WERI-Rb-1 (cell line): ENCODE measurements around the gene RSBN1.

Experiments
- DNase-seq: peaks from one replicate; pipeline ENCODE4 v3.0.0-alpha.2; 2020
- H3K27ac ChIP-seq: fragments of 250-450 bp; sonication (Bioruptor Pico); 2 replicates; pipeline ENCODE4 v1.5.1; 2020; ENCODE audit warnings: mild to moderate bottlenecking, moderate library complexity
- H3K27me3 ChIP-seq: fragments of 250-450 bp; sonication (Bioruptor Pico); 2 replicates; pipeline ENCODE4 v1.5.1; 2021; ENCODE audit warnings: mild to moderate bottlenecking, low read depth, moderate library complexity; ENCODE audit not compliant: insufficient read depth, severe bottlenecking
- H3K36me3 ChIP-seq: fragments of 250-450 bp; sonication (Bioruptor Pico); 2 replicates; pipeline ENCODE4 v1.5.1; 2020; ENCODE audit warnings: mild to moderate bottlenecking, moderate library complexity
- H3K4me3 ChIP-seq: 2 replicates; pipeline ENCODE4 v1.5.1; 2011; ENCODE audit warnings: low read depth, mild to moderate bottlenecking, control low read depth, low read length
- H3K9me3 ChIP-seq: fragments of 250-450 bp; sonication (Bioruptor Pico); 2 replicates; pipeline ENCODE4 v1.5.1; 2021; ENCODE audit warnings: mild to moderate bottlenecking, moderate library complexity; ENCODE audit not compliant: severe bottlenecking
- TF ChIP-seq, protein P1 (sequence below): IDR thresholded peaks from 2 replicates; pipeline ENCODE4 v1.5.1; 2011; ENCODE audit warnings: low read depth, mild to moderate bottlenecking, control low read depth, inconsistent platforms, low read length

RSBN1 gene

GRCh38 chr1:113792986-113793385, 19.3 kb downstream of the RSBN1 start:
- no peak overlapping the region for H3K4me3 ChIP-seq
- no peaks in the 10 kb centered on the region for H3K9me3 ChIP-seq
- TF ChIP-seq, protein P1, sequence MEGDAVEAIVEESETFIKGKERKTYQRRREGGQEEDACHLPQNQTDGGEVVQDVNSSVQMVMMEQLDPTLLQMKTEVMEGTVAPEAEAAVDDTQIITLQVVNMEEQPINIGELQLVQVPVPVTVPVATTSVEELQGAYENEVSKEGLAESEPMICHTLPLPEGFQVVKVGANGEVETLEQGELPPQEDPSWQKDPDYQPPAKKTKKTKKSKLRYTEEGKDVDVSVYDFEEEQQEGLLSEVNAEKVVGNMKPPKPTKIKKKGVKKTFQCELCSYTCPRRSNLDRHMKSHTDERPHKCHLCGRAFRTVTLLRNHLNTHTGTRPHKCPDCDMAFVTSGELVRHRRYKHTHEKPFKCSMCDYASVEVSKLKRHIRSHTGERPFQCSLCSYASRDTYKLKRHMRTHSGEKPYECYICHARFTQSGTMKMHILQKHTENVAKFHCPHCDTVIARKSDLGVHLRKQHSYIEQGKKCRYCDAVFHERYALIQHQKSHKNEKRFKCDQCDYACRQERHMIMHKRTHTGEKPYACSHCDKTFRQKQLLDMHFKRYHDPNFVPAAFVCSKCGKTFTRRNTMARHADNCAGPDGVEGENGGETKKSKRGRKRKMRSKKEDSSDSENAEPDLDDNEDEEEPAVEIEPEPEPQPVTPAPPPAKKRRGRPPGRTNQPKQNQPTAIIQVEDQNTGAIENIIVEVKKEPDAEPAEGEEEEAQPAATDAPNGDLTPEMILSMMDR = no peak
- no peak overlapping the region for H3K27ac ChIP-seq
- H3K27me3 ChIP-seq = no peaks in the 10 kb centered on the region
- H3K36me3 ChIP-seq = peaks cover 27% of the 10 kb centered on the region
- no peak for DNase-seq

- TF ChIP-seq, protein P1 = no peak
- Histone ChIP-seq H3K36me3 (peaks cover 22% of the 10 kb centered on the region), H3K27ac (no peak overlapping the region), H3K9me3 (no peaks in the 10 kb centered on the region), H3K27me3 (no peaks in the 10 kb centered on the region), H3K4me3 (no peak overlapping the region)
- no peak for DNase-seq
Observed at GRCh38 chr1:113792471-113792870, 19.8 kb downstream of the RSBN1 start.

GRCh38 chr1:113788802-113789201, 23.5 kb downstream of the RSBN1 start:
- Histone ChIP-seq H3K27ac (no peak overlapping the region), H3K27me3 (no peaks in the 10 kb centered on the region), H3K4me3 (no peak overlapping the region), H3K36me3 (no peaks in the 10 kb centered on the region), H3K9me3 (no peaks in the 10 kb centered on the region)
- TF ChIP-seq, protein P1 = no peak
- no peak for DNase-seq

DNA sequence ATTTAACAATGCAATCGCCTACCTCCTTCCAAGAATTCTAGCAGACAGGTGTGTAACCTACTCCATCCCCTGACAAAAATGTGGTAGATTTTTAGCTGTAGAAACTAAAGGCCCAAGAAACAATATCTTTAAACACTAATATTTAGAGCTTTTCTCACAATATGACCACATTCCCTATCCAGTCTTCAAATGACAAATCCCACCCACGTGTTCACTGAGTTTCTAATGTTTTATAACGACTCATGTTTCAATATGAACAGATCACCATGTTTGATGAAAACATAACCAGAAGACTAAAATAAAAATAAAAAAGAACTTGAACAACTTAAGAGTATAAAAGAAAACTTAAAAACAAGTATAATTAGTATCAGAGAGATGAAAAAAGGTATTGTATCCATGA, 24.6 kb downstream of the RSBN1 start:
- Histone ChIP-seq H3K27ac (no peak overlapping the region), H3K27me3 (no peaks in the 10 kb centered on the region), H3K4me3 (no peak overlapping the region), H3K9me3 (no peaks in the 10 kb centered on the region), H3K36me3 (no peaks in the 10 kb centered on the region)
- TF ChIP-seq, protein P1 = no peak
- no peak for DNase-seq

DNA sequence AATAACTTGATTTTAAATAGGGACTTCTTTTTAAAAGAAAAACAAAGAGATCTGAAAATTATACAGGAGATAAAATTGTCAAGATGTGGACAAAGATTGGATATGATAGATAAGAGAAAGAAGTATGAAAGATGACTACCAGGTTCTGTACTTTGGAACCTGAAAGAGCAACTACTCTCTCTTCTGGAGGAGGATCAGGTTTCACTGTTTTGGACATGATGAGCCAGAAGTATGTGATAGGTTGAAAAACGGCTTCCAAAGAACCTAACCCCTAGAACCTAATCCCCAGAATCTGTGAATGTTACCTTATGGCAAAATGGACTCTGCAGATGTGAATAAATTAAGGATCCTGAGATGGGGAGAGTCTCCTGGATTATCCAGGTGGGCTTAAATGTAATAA, 26.2 kb downstream of the RSBN1 start:
- Histone ChIP-seq H3K4me3 (no peak overlapping the region), H3K27ac (no peak overlapping the region), H3K27me3 (no peaks in the 10 kb centered on the region), H3K36me3 (no peaks in the 10 kb centered on the region), H3K9me3 (no peaks in the 10 kb centered on the region)
- DNase-seq = no peak
- TF ChIP-seq, protein P1 = no peak

- DNase-seq = no peak
- H3K27me3 ChIP-seq = no peaks in the 10 kb centered on the region
- no peak overlapping the region for H3K4me3 ChIP-seq
- no peaks in the 10 kb centered on the region for H3K9me3 ChIP-seq
- H3K36me3 ChIP-seq = no peaks in the 10 kb centered on the region
- H3K27ac ChIP-seq = no peak overlapping the region
- TF ChIP-seq, protein P1 = no peak
Observed at GRCh38 chr1:113784104-113784779, 28.0 kb downstream of the RSBN1 start.
